ENCODE measurements around the gene ATP5MG. TPM values are rescaled to one million over a fixed set of nuclear protein-coding genes. Genes with fewer than 3 reads are reported as not detected.
A peak's percentile ranks its signal among the peaks of the same experiment; 100 is the strongest.

Gene ATP5MG
- total RNA-seq, 1 experiment from 2014 or later: 248 TPM

- H3K36me3 ChIP-seq (ENCODE audit: low read depth): peaks cover 5% of the 10 kb centered on the region; the same call in 1 of the 2 replicates
- no peaks in the 10 kb centered on the region for H3K9me2 ChIP-seq (ENCODE audit: insufficient read depth)
- H3K4me2 ChIP-seq: peak overlapping the region; percentile 92
- H3K27me3 ChIP-seq (ENCODE audit: insufficient read depth, low read depth): no peaks in the 10 kb centered on the region
- intact Hi-C loops (cut with micrococcal nuclease; ENCODE audit: unreplicated experiment): loop anchor here (1.0 to 2.0 kb wide), 2 partner anchors 21 to 183 kb away; partner anchors contain the start of gene MPZL3
- H3K9me3 ChIP-seq (ENCODE audit: insufficient read depth, low read depth): no peaks in the 10 kb centered on the region
- peak overlapping the region; percentile 60 for H3K27ac ChIP-seq
- H4K20me1 ChIP-seq (ENCODE audit: insufficient read depth): peaks cover 30% of the 10 kb centered on the region
- TF ChIP-seq CTCF (conservative IDR thresholded peaks at IDR 0.05): no peak
- no peak for TF ChIP-seq EZH2 (IDR thresholded peaks at IDR 0.05; ENCODE audit: low read depth)
- peaks cover 38% of the 10 kb centered on the region for H3K79me2 ChIP-seq (ENCODE audit: low read depth)
- H3K4me3 ChIP-seq: peak overlapping the region; percentile 69
- H3F3A ChIP-seq (ENCODE audit: insufficient read depth, low read depth): peaks cover 20% of the 10 kb centered on the region; the same call in 1 of the 2 replicates
- peak in 1 of 2 experiments; percentile 58 for DNase-seq
- H2AFZ ChIP-seq: peak overlapping the region; percentile 89
- peaks cover 38% of the 10 kb centered on the region for H3K4me1 ChIP-seq (replicated peaks; ENCODE audit: insufficient read depth)
- ChIA-PET CTCF (interaction anchor here (0.6 to 0.7 kb wide), 3 partner anchors 11 to 75 kb away, joined by 3 to 5 read pairs (median 4); no protein-coding TSS in a partner anchor), POLR2A (ENCODE audit: unreplicated experiment) (interaction anchor here (0.6 to 0.7 kb wide), 2 partner anchors 189 to 354 kb away, joined by 3 read pairs; no protein-coding TSS in a partner anchor)
- no TSS peak for BruUV-seq (replicated peaks)
Observed at GRCh38 chr11:118435290-118435892, 34.0 kb downstream of the ATP5MG start.

GRCh38 chr11:118435893-118436624 lies 34.7 kb downstream of the ATP5MG start, which contains the start of gene KMT2A:
TSS of gene KMT2A (plus strand) at chr11:118436492. CDS start at chr11:118436513, 21 bp downstream.
- no TSS peak for BruUV-seq (replicated peaks)
- CTCF ChIA-PET: interaction anchor here (0.7 kb wide), 2 partner anchors 11 to 76 kb away, joined by 3 to 5 read pairs; no protein-coding TSS in a partner anchor
- peaks cover 37% of the 10 kb centered on the region for H4K20me1 ChIP-seq (ENCODE audit: insufficient read depth)

More at GRCh38 chr11:118435893-118436624, 34.7 kb downstream of the ATP5MG start, which contains the start of gene KMT2A:
- no peaks in the 10 kb centered on the region for H3K9me2 ChIP-seq (ENCODE audit: insufficient read depth)
- H3K27ac ChIP-seq: peak within 1 kb of the TSS; percentile 60
- intact Hi-C loops (cut with micrococcal nuclease; ENCODE audit: unreplicated experiment): loop anchor here (1.0 to 2.0 kb wide), 4 partner anchors 12 to 184 kb away; partner anchors contain the start of genes ATP5MG and MPZL3
- peak; percentile 90 to 98 for DNase-seq
- peak within 1 kb of the TSS; percentile 92 for H3K4me2 ChIP-seq
- POLR2A ChIA-PET (ENCODE audit: unreplicated experiment): no interaction called here
- TF ChIP-seq CTCF (conservative IDR thresholded peaks at IDR 0.05) (no peak), EZH2 (IDR thresholded peaks at IDR 0.05; ENCODE audit: low read depth) (no peak)
- peaks cover 20% of the 10 kb centered on the region; the same call in 1 of the 2 replicates for H3F3A ChIP-seq (ENCODE audit: insufficient read depth, low read depth)
- no peaks in the 10 kb centered on the region for H3K9me3 ChIP-seq (ENCODE audit: insufficient read depth, low read depth)
- H3K4me1 ChIP-seq (replicated peaks; ENCODE audit: insufficient read depth): peaks cover 41% of the 10 kb centered on the region
- H3K79me2 ChIP-seq (ENCODE audit: low read depth): peaks cover 45% of the 10 kb centered on the region
- H3K36me3 ChIP-seq (ENCODE audit: low read depth): peaks cover 5% of the 10 kb centered on the region; the same call in 1 of the 2 replicates
- H3K4me3 ChIP-seq: peak within 1 kb of the TSS; percentile 69
- H3K27me3 ChIP-seq (ENCODE audit: insufficient read depth, low read depth): no peaks in the 10 kb centered on the region
- H2AFZ ChIP-seq: peak within 1 kb of the TSS; percentile 89

Measured in PC-9 (cell line).